Pancreas (tissue), 10 donors: Measurements from ENCODE around the gene PPIH. TPM values are rescaled to one million over a fixed set of nuclear protein-coding genes. Genes with fewer than 3 reads are reported as not detected.

Source experiments
- ATAC-seq, 4 donors: fragments of 200-7000 bp; cut with Tn5 transposase; one replicate each; pipeline versions ENCODE4 v1.8.0 to v1.9.1; 2020; ENCODE audit warnings: mild to moderate bottlenecking in 4 of 4, moderate library complexity in 4 of 4
- DNase-seq, 6 donors: peaks; one replicate each; pipeline ENCODE4 v3.0.0-alpha.2; 2020
- FAIRE-seq: peaks from 2 replicates; lab custom pipeline; 2012; peaks lifted over from hg19 to GRCh38; lab: Jason Lieb, UNC
- H3K27ac ChIP-seq, 4 donors: fragments of 200-600 bp; sonication (generic); 1 replicate in 3 of 4; 2 replicates in 1 of 4; pipeline versions ENCODE4 v1.5.0 to v1.8.0; 2020
- H3K27me3 ChIP-seq, 4 donors: fragments of 200-600 bp; one replicate each; pipeline ENCODE4 v1.8.0; 2021
- H3K36me3 ChIP-seq, 3 donors: fragments of 200-600 bp; sonication (generic) in 1 of 3; one replicate each; pipeline versions ENCODE4 v1.5.0 to v1.8.0; 2020 to 2021
- H3K4me1 ChIP-seq, 3 donors: fragments of 200-600 bp; one replicate each; pipeline ENCODE4 v1.8.0; 2021
- H3K4me3 ChIP-seq, 4 donors: fragments of 200-600 bp; sonication (generic) in 2 of 4; one replicate each; pipeline versions ENCODE4 v1.5.0 to v1.8.0; 2020 to 2021
- H3K9me3 ChIP-seq, 4 donors: fragments of 200-600 bp; one replicate each; pipeline ENCODE4 v1.8.0; 2021
- WGBS, 2 donors: extraction: QIAGEN DNeasy Blood & Tissue Kit; methylation state at CpG; one replicate each; pipeline ENCODE4 v1.1.7; 2013; 5-methylcytosine and 5-hydroxymethylcytosine counted together
- intact Hi-C, 3 donors: fragments of 100-400 bp; cut with DNase I; formaldehyde crosslinking; loops; one replicate each; pipeline versions ENCODE4 v1.11.1 to v1.14.2; 2022
- polyA plus RNA-seq, 2 donors: library from polyadenylated mRNA; stranded (reverse); fragments of 200-250 nt; gene quantifications; one replicate each; pipeline ENCODE4 v1.2.3, GENCODE V29; 2013
- total RNA-seq, 6 donors: library from RNA; stranded (reverse); fragmentation: NEBNext Ultra II Directional in 4 of 6; extraction: Animal tissue kit (Norgen Biotek cat#: 25700) in 4 of 6; gene quantifications; one replicate each; pipeline versions ENCODE4 v1.2.1 to v1.2.4, GENCODE V29; 2021 to 2023
- TF ChIP-seq, protein P1 (sequence below), 4 donors: fragments of 200-600 bp; sonication (generic) in 3 of 4; IDR thresholded peaks; one replicate each; pipeline versions ENCODE4 v1.5.0 to v1.8.0; 2021; ENCODE audit warnings: antibody characterized with exemption in 4 of 4
- donor health status: healthy with polysubstance abuse.
- donor health status: DM: no; HTN: no; CAD: no; lungs with moderate emphysema.
- donor health status: DM: no; HTN: no; CAD: no.
- donor health status: control.
- donor health status: control.
- donor health status: Bipolar disorder and iron deficiency.
- donor health status: DM: yes; HTN: yes; CAD: no.
- donor health status: DM: no; HTN: no; CAD: no.
- donor health status: DM: no; HTN: no; CAD: no.
- donor health status: DM: yes; HTN: yes; CAD: no.

The PPIH gene
- total and polyA plus RNA-seq, 8 donors: 7.6 to 22.4 (median 10.6) TPM

DNA sequence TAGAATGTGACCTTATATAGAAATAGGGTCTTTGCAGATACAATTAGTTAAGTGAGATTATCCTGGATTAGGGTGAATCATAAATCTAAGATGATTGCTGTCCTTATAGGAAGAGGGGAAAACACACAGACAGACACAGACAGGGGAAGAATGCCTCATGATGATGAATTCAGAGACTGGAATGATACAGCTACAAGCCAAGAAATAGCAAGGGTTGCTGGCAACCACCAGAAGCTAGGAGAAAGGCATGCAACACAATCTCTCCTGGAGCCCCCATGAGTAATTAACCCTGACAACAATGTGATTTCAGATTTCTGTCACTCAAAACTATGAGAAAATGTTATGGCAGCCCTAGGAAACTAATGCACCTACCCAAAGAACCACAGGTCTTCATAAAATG is 19.1 kb upstream of the PPIH start:
- DNase-seq: no peak
- no peaks in the 10 kb centered on the region for H3K4me1 ChIP-seq
- H3K27me3 ChIP-seq: no peaks in the 10 kb centered on the region
- ATAC-seq: no peak
- FAIRE-seq: no peak
- intact Hi-C loops: no loop called here
- no peaks in the 10 kb centered on the region for H3K9me3 ChIP-seq
- TF ChIP-seq, protein P1, sequence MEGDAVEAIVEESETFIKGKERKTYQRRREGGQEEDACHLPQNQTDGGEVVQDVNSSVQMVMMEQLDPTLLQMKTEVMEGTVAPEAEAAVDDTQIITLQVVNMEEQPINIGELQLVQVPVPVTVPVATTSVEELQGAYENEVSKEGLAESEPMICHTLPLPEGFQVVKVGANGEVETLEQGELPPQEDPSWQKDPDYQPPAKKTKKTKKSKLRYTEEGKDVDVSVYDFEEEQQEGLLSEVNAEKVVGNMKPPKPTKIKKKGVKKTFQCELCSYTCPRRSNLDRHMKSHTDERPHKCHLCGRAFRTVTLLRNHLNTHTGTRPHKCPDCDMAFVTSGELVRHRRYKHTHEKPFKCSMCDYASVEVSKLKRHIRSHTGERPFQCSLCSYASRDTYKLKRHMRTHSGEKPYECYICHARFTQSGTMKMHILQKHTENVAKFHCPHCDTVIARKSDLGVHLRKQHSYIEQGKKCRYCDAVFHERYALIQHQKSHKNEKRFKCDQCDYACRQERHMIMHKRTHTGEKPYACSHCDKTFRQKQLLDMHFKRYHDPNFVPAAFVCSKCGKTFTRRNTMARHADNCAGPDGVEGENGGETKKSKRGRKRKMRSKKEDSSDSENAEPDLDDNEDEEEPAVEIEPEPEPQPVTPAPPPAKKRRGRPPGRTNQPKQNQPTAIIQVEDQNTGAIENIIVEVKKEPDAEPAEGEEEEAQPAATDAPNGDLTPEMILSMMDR (IDR thresholded peaks at IDR 0.05): no peak
- H3K27ac ChIP-seq: no peak overlapping the region
- no peak overlapping the region for H3K4me3 ChIP-seq
- no peaks in the 10 kb centered on the region for H3K36me3 ChIP-seq

DNA sequence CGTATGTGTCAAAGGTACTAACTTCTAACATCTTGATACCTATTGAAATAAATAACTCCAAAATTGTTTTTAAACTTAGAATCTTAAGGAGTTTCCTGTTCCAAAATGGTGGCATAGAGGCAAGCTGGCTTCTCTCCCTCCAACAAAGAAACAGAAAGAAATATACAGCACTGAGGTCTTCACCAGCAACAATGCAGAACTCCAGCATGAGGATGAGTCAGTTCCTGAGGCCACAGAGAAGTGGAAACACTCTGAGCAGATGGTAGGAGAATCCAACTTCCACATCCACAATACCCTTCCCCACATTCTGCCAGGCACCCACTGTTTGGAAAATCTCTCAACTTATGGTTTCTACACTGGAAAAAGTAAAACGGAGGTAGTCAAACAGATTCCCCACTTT is 12.2 kb upstream of the PPIH start:
- FAIRE-seq: no peak

DNA sequence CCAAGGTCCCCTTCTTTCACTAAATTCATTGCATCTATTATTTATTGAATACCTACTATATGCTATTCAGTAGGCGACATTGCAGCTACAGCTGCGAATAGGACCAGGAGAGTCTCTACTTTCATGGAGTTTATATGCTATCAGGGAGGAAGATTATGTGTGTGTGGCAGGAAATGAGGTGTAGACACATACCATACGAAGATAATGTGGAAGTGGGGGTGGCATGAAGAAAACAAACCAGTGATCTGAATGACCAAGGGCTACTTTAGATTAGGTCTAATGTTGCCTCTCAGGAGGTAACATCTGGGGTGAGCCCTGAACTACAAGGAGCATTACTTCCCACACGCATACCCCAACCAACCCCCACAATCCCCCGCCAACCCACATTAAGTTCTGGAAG is 1.0 kb upstream of the PPIH start:
- no peak for FAIRE-seq

More for the DNA sequence above, 12.2 kb upstream of the PPIH start:
- Histone ChIP-seq H3K36me3 (no peaks in the 10 kb centered on the region), H3K4me1 (no peaks in the 10 kb centered on the region), H3K9me3 (no peaks in the 10 kb centered on the region), H3K27ac (no peak overlapping the region), H3K27me3 (no peaks in the 10 kb centered on the region), H3K4me3 (no peak overlapping the region)
- intact Hi-C loops: no loop called here
- ATAC-seq (no peak), DNase-seq (no peak)
- TF ChIP-seq, protein P1 (IDR thresholded peaks at IDR 0.05): no peak
- WGBS, 2 donors: 65 to 83% methylated on average over 2 of the region's 2 CpGs

DNA sequence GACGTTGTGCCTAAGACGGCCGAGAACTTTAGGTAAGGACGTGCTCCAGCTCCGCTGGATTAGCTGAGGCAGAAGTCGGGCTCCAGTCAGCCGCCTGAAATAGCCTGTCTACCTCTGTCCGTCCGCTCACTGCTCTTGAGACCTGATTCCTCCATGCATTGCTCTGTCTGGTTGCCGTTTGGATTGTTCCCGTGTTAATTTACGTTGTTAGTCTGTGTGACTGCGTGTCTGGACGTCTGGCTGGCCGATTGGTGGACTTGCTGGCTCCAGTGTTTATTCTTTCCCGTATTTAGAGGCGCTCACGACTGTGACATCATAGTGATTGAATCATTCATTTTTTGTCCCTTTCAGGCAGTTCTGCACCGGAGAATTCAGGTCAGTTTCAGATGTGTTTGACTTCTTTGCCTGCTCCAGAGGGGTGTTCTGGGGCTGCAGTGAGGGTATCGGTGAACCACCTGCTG is 684 bp downstream of the PPIH start:
- ATAC-seq (peak in 1 of 4 donors; percentile 5), DNase-seq (no peak), FAIRE-seq (no peak)
- peak overlapping the region in 2 of 4 donors; percentile 72 to 83 for H3K27ac ChIP-seq
- peak overlapping the region; percentile 64 to 95 (median 76) for H3K4me3 ChIP-seq
- H3K4me1 ChIP-seq: peaks cover 0 to 9% (median 0%) of the 10 kb centered on the region in 3 donors
- intact Hi-C loops: no loop called here
- no peaks in the 10 kb centered on the region for H3K27me3 ChIP-seq
- H3K36me3 ChIP-seq: peaks cover 0 to 4% (median 0%) of the 10 kb centered on the region in 3 donors
- H3K9me3 ChIP-seq: no peaks in the 10 kb centered on the region
- whole genome bisulfite sequencing, 2 donors: 3% methylated on average over 20 of the region's 20 CpGs
- TF ChIP-seq, protein P1 (IDR thresholded peaks at IDR 0.05): no peak

More for the DNA sequence above, 1.0 kb upstream of the PPIH start:
- intact Hi-C loops: no loop called here
- TF ChIP-seq, protein P1 (IDR thresholded peaks at IDR 0.05): no peak
- ATAC-seq (no peak), DNase-seq (no peak)
- 81 to 85% methylated on average over 5 of the region's 5 CpGs for WGBS, 2 donors
- Histone ChIP-seq H3K36me3 (peaks cover 0 to 4% (median 0%) of the 10 kb centered on the region in 3 donors), H3K27me3 (no peaks in the 10 kb centered on the region), H3K9me3 (no peaks in the 10 kb centered on the region), H3K4me3 (peak overlapping the region in 2 of 4 donors; percentile 72 to 95), H3K27ac (peak overlapping the region in 1 of 4 donors; percentile 84), H3K4me1 (peaks cover 0 to 9% (median 0%) of the 10 kb centered on the region in 3 donors)

DNA sequence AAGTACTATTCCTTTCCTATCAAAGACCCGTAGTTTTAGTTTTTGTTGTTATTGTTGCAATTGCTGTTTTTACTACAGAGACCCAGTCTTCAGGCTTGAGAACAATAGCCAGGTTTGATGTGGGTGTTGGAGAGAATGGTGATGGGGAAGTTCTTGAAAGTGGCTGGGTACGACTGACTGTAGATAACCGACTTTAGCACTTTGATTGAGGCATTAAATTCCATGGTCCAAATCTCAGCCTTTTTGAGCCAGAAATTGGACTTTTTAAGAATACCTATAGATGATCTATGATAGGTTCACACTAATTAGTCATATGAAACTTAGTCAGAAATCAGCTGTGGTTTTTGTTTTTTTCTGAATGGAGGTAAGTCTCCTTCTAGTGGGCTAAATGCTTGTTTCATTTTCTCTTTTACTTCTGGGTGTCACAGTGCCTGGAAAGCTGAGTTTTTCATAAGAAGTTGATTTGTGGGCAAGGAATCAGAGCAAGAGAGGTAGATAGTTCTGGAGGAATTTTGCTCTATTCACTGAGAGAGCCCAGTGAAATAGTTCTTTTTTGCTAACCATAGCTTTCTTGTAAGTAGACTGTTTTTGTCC is 2.8 kb downstream of the PPIH start:
- no peak for ATAC-seq
- intact Hi-C loops: no loop called here
- peaks cover 0 to 6% (median 0%) of the 10 kb centered on the region in 3 donors for H3K36me3 ChIP-seq

More for the DNA sequence above, 2.8 kb downstream of the PPIH start:
- Histone ChIP-seq H3K27me3 (no peaks in the 10 kb centered on the region), H3K4me3 (no peak overlapping the region), H3K9me3 (no peaks in the 10 kb centered on the region), H3K4me1 (peaks cover 0 to 9% (median 0%) of the 10 kb centered on the region in 3 donors), H3K27ac (no peak overlapping the region)
- FAIRE-seq (no peak), DNase-seq (no peak)
- WGBS, 2 donors: 59 to 74% methylated on average over 3 of the region's 3 CpGs
- TF ChIP-seq, protein P1 (IDR thresholded peaks at IDR 0.05): no peak
